ENCODE results near the gene LMTK2.

GRCh38 chr7:98191668-98192431, 85.2 kb downstream of the LMTK2 start:
- TF ChIP-seq CTCF (conservative IDR thresholded peaks at IDR 0.05 in 1 of 2, IDR thresholded peaks at IDR 0.05 in 1 of 2; ENCODE audit: low read depth in 1 of 2, low read length in 2 of 2) (no peak), EZH2 (IDR thresholded peaks at IDR 0.05; ENCODE audit: low read length, missing control alignments) (no peak)

Data from fibroblast of lung (primary cell).